Tibial artery (tissue), 4 donors: ENCODE measurements around the gene S100A9.
"Not testable (repeated sequence)": the region's sequence is repeated elsewhere in the genome, so short reads cannot be mapped to it uniquely, and the experiment has no call there.

Experiments
- DNase-seq, 2 donors: peaks; one replicate each; pipeline ENCODE4 v3.0.0-alpha.2; 2019
- H3K27ac ChIP-seq, 2 donors: fragments of 200-600 bp; sonication (generic) in 1 of 2; 1 replicate in 1 of 2; 2 replicates in 1 of 2; pipeline ENCODE4 v1.5.1; 2018 to 2019; ENCODE audit warnings: mild to moderate bottlenecking in 1 of 2
- H3K27me3 ChIP-seq, 2 donors: fragments of 200-600 bp; sonication (generic) in 1 of 2; one replicate each; pipeline versions ENCODE4 v1.5.1 to v1.6.0; 2016 to 2019
- H3K36me3 ChIP-seq, 3 donors: fragments of 200-600 bp; sonication (generic) in 2 of 3; one replicate each; pipeline ENCODE4 v1.5.1; 2016 to 2019; ENCODE audit warnings: mild to moderate bottlenecking in 2 of 3
- H3K4me1 ChIP-seq, 4 donors: fragments of 200-600 bp; sonication (generic) in 2 of 4; 1 replicate in 3 of 4; 2 replicates in 1 of 4; pipeline ENCODE4 v1.5.1; 2016 to 2019
- H3K4me3 ChIP-seq, 2 donors: fragments of 200-600 bp; sonication (generic) in 1 of 2; 1 replicate in 1 of 2; 2 replicates in 1 of 2; pipeline ENCODE4 v1.5.1; 2018 to 2019; ENCODE audit warnings: mild to moderate bottlenecking in 2 of 2
- H3K9me3 ChIP-seq, 3 donors: fragments of 200-600 bp; sonication (generic) in 1 of 3; one replicate each; pipeline ENCODE4 v1.5.1; 2016 to 2019
- CTCF ChIP-seq, 2 experiments: fragments of 200-600 bp in 1 of 2; fragments of 450-650 bp in 1 of 2; IDR thresholded peaks; one replicate each; pipeline ENCODE4 v1.5.1; 2017 to 2019; ENCODE audit warnings: antibody characterized with exemption in 2 of 2, mild to moderate bottlenecking in 1 of 2, moderate library complexity in 1 of 2
- intact Hi-C: fragments of 100-400 bp; cut with DNase I; formaldehyde crosslinking; loops from one replicate; pipeline ENCODE4 v1.15.0; 2023; ENCODE audit warnings: low total_unique reads

Gene S100A9

GRCh38 chr1:153313288-153313687, 44.4 kb upstream of the S100A9 start:
- intact Hi-C loops: no loop called here
- no peak for DNase-seq
- no peaks in the 10 kb centered on the region for H3K36me3 ChIP-seq
- H3K4me3 ChIP-seq: no peak overlapping the region
- TF ChIP-seq CTCF (IDR thresholded peaks at IDR 0.05): no peak
- no peaks in the 10 kb centered on the region for H3K4me1 ChIP-seq
- no peak overlapping the region for H3K27ac ChIP-seq
- no peaks in the 10 kb centered on the region for H3K9me3 ChIP-seq
- H3K27me3 ChIP-seq: no peaks in the 10 kb centered on the region

GRCh38 chr1:153314388-153314787, 43.3 kb upstream of the S100A9 start:
- DNase-seq, H3K9me3 ChIP-seq, H3K36me3 ChIP-seq, H3K27me3 ChIP-seq, H3K27ac ChIP-seq, intact Hi-C loops, H3K4me1 ChIP-seq, H3K4me3 ChIP-seq: not testable (repeated sequence)

GRCh38 chr1:153316013-153316412, 41.6 kb upstream of the S100A9 start:
- H3K4me1 ChIP-seq, intact Hi-C loops, H3K36me3 ChIP-seq, H3K27ac ChIP-seq, DNase-seq, H3K27me3 ChIP-seq, H3K4me3 ChIP-seq: not testable (repeated sequence)
- H3K9me3 ChIP-seq: peaks cover 0 to 17% (median 4%) of the 10 kb centered on the region in 3 donors

- H3K9me3 ChIP-seq: peaks cover 0 to 18% (median 15%) of the 10 kb centered on the region in 3 donors
Observed at GRCh38 chr1:153318145-153318544, 39.5 kb upstream of the S100A9 start.

GRCh38 chr1:153322568-153322967, 35.1 kb upstream of the S100A9 start:
- no peak for TF ChIP-seq CTCF (IDR thresholded peaks at IDR 0.05)
- Histone ChIP-seq H3K4me1 (no peaks in the 10 kb centered on the region), H3K4me3 (no peak overlapping the region), H3K36me3 (no peaks in the 10 kb centered on the region), H3K27ac (no peak overlapping the region), H3K9me3 (peaks cover 0 to 35% (median 31%) of the 10 kb centered on the region in 3 donors), H3K27me3 (peaks cover 0 to 7% of the 10 kb centered on the region in 2 donors)
- DNase-seq: no peak
- intact Hi-C loops: no loop called here

More at GRCh38 chr1:153318145-153318544, 39.5 kb upstream of the S100A9 start:
- intact Hi-C loops, DNase-seq, H3K27me3 ChIP-seq, H3K4me1 ChIP-seq, H3K27ac ChIP-seq, H3K4me3 ChIP-seq, H3K36me3 ChIP-seq: not testable (repeated sequence)

- TF ChIP-seq CTCF (IDR thresholded peaks at IDR 0.05): no peak
- intact Hi-C loops: no loop called here
- H3K27ac ChIP-seq: no peak overlapping the region
- H3K27me3 ChIP-seq: peaks cover 0 to 2% of the 10 kb centered on the region in 2 donors
- DNase-seq: no peak
- no peaks in the 10 kb centered on the region for H3K4me1 ChIP-seq
- H3K36me3 ChIP-seq: no peaks in the 10 kb centered on the region
- peaks cover 0 to 31% (median 28%) of the 10 kb centered on the region in 3 donors for H3K9me3 ChIP-seq
- H3K4me3 ChIP-seq: no peak overlapping the region
Observed at GRCh38 chr1:153324912-153325311, 32.7 kb upstream of the S100A9 start.

- Histone ChIP-seq H3K4me3 (no peak overlapping the region), H3K4me1 (no peaks in the 10 kb centered on the region), H3K27ac (no peak overlapping the region), H3K9me3 (peaks cover 0 to 5% (median 0%) of the 10 kb centered on the region in 3 donors), H3K27me3 (peaks cover 0 to 9% of the 10 kb centered on the region in 2 donors), H3K36me3 (no peaks in the 10 kb centered on the region)
- intact Hi-C loops: no loop called here
- no peak for DNase-seq
- TF ChIP-seq CTCF (IDR thresholded peaks at IDR 0.05): no peak
Observed at GRCh38 chr1:153333902-153334301, 23.8 kb upstream of the S100A9 start.
